HG03280 (cell line): ENCODE results near the gene SLC30A3.

Experiments used
- ATAC-seq: cut with Tn5 transposase; IDR thresholded peaks from one replicate; pipeline ENCODE4 v1.9.1; 2021; ENCODE audit warnings: mild to moderate bottlenecking, moderate library complexity; ENCODE audit not compliant: unreplicated experiment

The SLC30A3 gene

GRCh38 chr2:27208486-27209050, 54.3 kb downstream of the SLC30A3 start:
- no peak for ATAC-seq

- no peak for ATAC-seq
Measured at GRCh38 chr2:27206346-27206745, 56.5 kb downstream of the SLC30A3 start.

GRCh38 chr2:27205206-27205605, 57.6 kb downstream of the SLC30A3 start:
- no peak for ATAC-seq

- ATAC-seq: no peak
Measured at GRCh38 chr2:27204566-27204965, 58.3 kb downstream of the SLC30A3 start.

GRCh38 chr2:27203741-27204140, 59.1 kb downstream of the SLC30A3 start:
- no peak for ATAC-seq
